DND-41 (cell line): ENCODE measurements around the gene ACTG1.
"Not testable (repeated sequence)": the region's sequence is repeated elsewhere in the genome, so short reads cannot be mapped to it uniquely, and the experiment has no call there.

Source experiments
- ATAC-seq: fragments of 200-7000 bp; cut with Tn5 transposase; 3 replicates; pipeline ENCODE4 v1.9.1; 2021; ENCODE audit warnings: low read depth; ENCODE audit not compliant: insufficient read depth
- DNase-seq: peaks from one replicate; pipeline ENCODE4 v3.0.0-alpha.2; 2020
- H2AFZ ChIP-seq: 2 replicates; pipeline ENCODE4 v1.6.0; 2012; ENCODE audit warnings: low read depth, low read length
- H3K27ac ChIP-seq: 2 replicates; pipeline ENCODE4 v1.5.1; 2012; ENCODE audit warnings: low read length, inconsistent platforms
- H3K27me3 ChIP-seq: fragments of 200-600 bp; sonication (generic); 2 replicates; pipeline ENCODE4 v1.6.0; 2012; ENCODE audit warnings: low read length, mild to moderate bottlenecking, inconsistent platforms; ENCODE audit not compliant: insufficient read depth, poor library complexity
- H3K36me3 ChIP-seq: 2 replicates; pipeline ENCODE4 v1.5.1; 2012; ENCODE audit warnings: low read length, inconsistent platforms; ENCODE audit not compliant: insufficient read depth
- H3K4me1 ChIP-seq: 2 replicates; pipeline ENCODE4 v1.5.1; 2012; ENCODE audit warnings: mild to moderate bottlenecking, low read length; ENCODE audit not compliant: insufficient read depth
- H3K4me2 ChIP-seq: 2 replicates; pipeline ENCODE4 v1.6.0; 2012; ENCODE audit warnings: mild to moderate bottlenecking, moderate library complexity, low read length, inconsistent platforms; ENCODE audit not compliant: insufficient read depth
- H3K4me3 ChIP-seq, 2 experiments: fragments of 200-600 bp in 1 of 2; shearing (Covaris generic) in 1 of 2; 2 replicates each; pipeline ENCODE4 v1.5.1; 2012 to 2016; ENCODE audit warnings: inconsistent platforms in 2 of 2, low read length in 2 of 2, mild to moderate bottlenecking in 2 of 2, low read depth in 1 of 2, moderate library complexity in 1 of 2
- H3K79me2 ChIP-seq: 2 replicates; pipeline ENCODE4 v1.6.0; 2012; ENCODE audit warnings: low read length, inconsistent platforms; ENCODE audit not compliant: insufficient read depth
- H3K9ac ChIP-seq: 2 replicates; pipeline ENCODE4 v1.6.0; 2012; ENCODE audit warnings: low read depth, mild to moderate bottlenecking, inconsistent platforms, low read length, moderate library complexity
- H3K9me3 ChIP-seq: 2 replicates; pipeline ENCODE4 v1.5.1; 2012; ENCODE audit warnings: low read length, moderate library complexity, mild to moderate bottlenecking, inconsistent platforms; ENCODE audit not compliant: insufficient read depth, severe bottlenecking
- H4K20me1 ChIP-seq: 2 replicates; pipeline ENCODE4 v1.6.0; 2012; ENCODE audit warnings: low read length; ENCODE audit not compliant: insufficient read depth
- EZH2 ChIP-seq: IDR thresholded peaks from 3 replicates; pipeline ENCODE4 v1.6.1; 2012; ENCODE audit warnings: borderline replicate concordance, low read depth, mild to moderate bottlenecking, moderate library complexity, low read length, inconsistent platforms; ENCODE audit not compliant: severe bottlenecking
- TF ChIP-seq, protein P1 (sequence below): IDR thresholded peaks from 2 replicates; pipeline ENCODE4 v1.5.1; 2012; ENCODE audit warnings: borderline replicate concordance, low read length, moderate library complexity, mild to moderate bottlenecking; ENCODE audit not compliant: poor library complexity, severe bottlenecking; ENCODE audit errors: extremely low read depth

The ACTG1 gene

DNA sequence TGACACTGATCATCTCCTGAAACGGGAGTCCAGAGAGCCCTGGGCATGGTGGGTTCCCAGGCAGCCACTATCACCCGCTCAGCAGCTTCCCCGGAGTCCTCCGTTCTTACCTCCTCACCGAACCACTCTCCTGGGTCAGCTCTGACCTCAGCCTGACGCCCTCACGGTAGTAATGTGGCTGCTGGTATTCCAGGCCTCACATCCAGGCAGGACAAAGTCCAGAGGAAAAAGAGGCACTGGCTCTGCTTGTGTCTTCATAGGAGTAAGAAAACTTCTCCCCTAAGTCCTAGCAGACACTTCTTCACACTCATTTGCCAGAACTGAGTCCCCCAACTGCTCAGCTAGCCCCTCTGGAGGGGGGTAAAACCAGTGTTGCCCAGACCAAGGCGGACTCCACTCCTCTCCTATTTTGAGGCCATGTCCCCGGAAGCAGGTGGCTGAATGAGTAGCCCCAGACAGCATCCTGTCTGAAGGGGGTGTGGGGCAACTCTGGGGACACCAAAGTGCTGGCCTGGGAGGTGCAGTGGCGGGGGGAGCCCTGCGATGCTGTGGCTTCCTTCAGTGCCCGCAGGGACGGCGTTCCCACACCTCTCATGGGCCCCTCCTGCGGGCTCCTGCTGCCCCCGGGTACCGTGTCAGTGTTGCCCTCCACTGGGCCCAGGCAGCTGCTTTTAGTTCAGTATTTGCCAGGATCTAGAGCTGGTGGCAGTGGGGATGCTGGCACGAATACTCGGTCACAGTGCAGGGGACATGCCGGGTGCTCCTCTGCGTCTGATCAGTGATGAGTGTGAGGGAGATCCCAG is 20.9 kb upstream of the ACTG1 start:
- Histone ChIP-seq H3K36me3 (peaks cover 4% of the 10 kb centered on the region), H3K4me2 (no peak overlapping the region), H2AFZ (no peak overlapping the region), H3K27ac (no peak overlapping the region), H4K20me1 (peaks cover 21% of the 10 kb centered on the region), H3K4me1 (no peaks in the 10 kb centered on the region), H3K9me3 (no peaks in the 10 kb centered on the region), H3K27me3 (no peaks in the 10 kb centered on the region), H3K9ac (no peak overlapping the region), H3K79me2 (no peaks in the 10 kb centered on the region), H3K4me3 (no peak overlapping the region)
- DNase-seq (no peak), ATAC-seq (peak; percentile 17; the same call in 2 of the 3 replicates)
- TF ChIP-seq, protein P1, sequence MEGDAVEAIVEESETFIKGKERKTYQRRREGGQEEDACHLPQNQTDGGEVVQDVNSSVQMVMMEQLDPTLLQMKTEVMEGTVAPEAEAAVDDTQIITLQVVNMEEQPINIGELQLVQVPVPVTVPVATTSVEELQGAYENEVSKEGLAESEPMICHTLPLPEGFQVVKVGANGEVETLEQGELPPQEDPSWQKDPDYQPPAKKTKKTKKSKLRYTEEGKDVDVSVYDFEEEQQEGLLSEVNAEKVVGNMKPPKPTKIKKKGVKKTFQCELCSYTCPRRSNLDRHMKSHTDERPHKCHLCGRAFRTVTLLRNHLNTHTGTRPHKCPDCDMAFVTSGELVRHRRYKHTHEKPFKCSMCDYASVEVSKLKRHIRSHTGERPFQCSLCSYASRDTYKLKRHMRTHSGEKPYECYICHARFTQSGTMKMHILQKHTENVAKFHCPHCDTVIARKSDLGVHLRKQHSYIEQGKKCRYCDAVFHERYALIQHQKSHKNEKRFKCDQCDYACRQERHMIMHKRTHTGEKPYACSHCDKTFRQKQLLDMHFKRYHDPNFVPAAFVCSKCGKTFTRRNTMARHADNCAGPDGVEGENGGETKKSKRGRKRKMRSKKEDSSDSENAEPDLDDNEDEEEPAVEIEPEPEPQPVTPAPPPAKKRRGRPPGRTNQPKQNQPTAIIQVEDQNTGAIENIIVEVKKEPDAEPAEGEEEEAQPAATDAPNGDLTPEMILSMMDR: no peak
- no peak for TF ChIP-seq EZH2

DNA sequence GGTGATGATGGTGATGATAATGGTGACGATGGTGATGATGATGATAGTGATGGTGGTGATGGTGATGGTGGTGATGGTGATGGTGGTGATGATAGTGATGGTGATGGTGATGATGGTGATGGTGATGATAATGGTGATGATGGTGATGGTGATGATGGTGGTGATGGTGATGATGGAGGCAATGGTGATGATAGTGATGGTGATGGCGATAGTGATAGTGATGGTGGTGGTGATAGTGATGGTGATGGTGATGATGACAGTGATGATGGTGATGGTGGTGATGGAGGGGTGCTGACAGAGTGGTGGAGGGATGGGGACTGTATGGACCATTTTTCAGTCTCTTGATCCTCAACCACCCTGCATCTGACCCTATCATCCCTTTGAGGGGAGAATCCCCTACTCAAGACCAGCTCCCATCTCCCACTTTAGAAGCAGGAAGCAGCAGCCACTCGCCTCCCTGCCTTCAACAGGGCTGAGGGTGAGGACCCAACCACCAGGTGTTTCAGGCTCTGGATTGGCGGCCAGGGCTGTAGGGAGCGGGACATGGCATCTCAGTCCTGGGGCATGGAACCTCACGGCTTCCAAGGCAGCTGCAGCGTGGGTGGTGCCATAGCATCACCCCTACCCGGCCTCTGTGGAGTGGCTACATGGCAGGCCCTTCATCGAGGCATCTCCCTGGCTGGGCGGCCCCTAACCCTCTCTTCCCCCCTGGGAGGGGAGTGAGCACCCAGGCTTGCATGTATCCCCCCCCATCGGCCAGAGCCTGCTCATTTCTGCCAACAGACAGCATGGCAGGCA is 20.1 kb upstream of the ACTG1 start:
- no peak overlapping the region for H3K27ac ChIP-seq
- peaks cover 17% of the 10 kb centered on the region for H4K20me1 ChIP-seq
- H3K9ac ChIP-seq: no peak overlapping the region
- H3K4me1 ChIP-seq: no peaks in the 10 kb centered on the region
- no peak overlapping the region for H3K4me3 ChIP-seq
- TF ChIP-seq, protein P1: no peak
- TF ChIP-seq EZH2: no peak
- no peak overlapping the region for H3K4me2 ChIP-seq
- H3K36me3 ChIP-seq: no peaks in the 10 kb centered on the region
- no peaks in the 10 kb centered on the region for H3K79me2 ChIP-seq
- H3K9me3 ChIP-seq: no peaks in the 10 kb centered on the region
- DNase-seq (no peak), ATAC-seq (0 out of 3 replicates have a peak, but pooled peaks have one; percentile 7)
- no peaks in the 10 kb centered on the region for H3K27me3 ChIP-seq
- H2AFZ ChIP-seq: no peak overlapping the region

DNA sequence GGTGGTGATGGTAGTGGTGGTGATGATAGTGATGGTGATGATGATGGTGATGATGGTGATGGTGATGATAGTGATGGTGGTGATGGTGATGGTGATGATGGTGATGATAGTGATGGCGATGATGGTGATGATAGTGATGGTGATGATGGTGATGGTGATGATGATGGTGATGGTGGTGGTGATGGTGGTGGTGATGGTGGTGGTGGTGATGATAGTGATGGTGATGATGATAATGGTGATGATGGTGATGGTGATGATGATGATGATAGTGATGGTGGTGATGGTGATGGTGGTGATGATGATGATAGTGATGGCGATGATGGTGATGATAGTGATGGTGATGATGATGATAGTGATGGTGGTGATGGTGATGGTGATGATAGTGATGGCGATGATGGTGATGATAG is 19.4 kb upstream of the ACTG1 start:
- peaks cover 13% of the 10 kb centered on the region; the same call in 1 of the 2 replicates for H4K20me1 ChIP-seq
- not testable (repeated sequence) for H2AFZ ChIP-seq, H3K36me3 ChIP-seq, H3K4me2 ChIP-seq, H3K27me3 ChIP-seq, H3K4me1 ChIP-seq, H3K27ac ChIP-seq, H3K79me2 ChIP-seq, ATAC-seq, H3K9ac ChIP-seq, H3K4me3 ChIP-seq, H3K9me3 ChIP-seq, DNase-seq

DNA sequence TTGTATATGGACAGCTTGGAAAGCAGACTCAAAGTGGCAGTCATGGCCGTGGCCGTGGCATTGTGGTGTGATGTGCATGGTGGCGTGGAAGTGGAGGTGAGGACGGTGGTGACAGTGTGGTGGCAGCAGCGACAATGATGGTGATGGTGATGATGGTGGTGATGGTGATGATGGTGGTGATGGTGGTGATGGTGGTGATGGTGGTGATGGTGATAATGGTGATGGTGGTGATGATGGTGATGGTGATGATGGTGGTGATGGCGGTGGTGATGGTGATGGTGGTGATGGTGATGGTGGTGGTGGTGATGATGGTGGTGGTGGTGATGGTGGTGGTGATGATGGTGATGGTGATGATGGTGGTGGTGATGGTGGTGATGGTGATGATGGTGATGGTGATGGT is 18.4 kb upstream of the ACTG1 start:
- not testable (repeated sequence) for DNase-seq, H3K4me2 ChIP-seq, H3K36me3 ChIP-seq, H3K9me3 ChIP-seq, H3K4me3 ChIP-seq, ATAC-seq, H3K27ac ChIP-seq, H3K9ac ChIP-seq, H3K79me2 ChIP-seq, H2AFZ ChIP-seq, H3K27me3 ChIP-seq, H3K4me1 ChIP-seq
- peaks cover 13% of the 10 kb centered on the region for H4K20me1 ChIP-seq
